GM21737 (cell line): ENCODE measurements around the gene DCAF8L2.
"Not testable (repeated sequence)": the region's sequence is repeated elsewhere in the genome, so short reads cannot be mapped to it uniquely, and the experiment has no call there.

ENCODE experiments used
- ATAC-seq: cut with Tn5 transposase; IDR thresholded peaks from one replicate; pipeline ENCODE4 v1.9.1; 2021; ENCODE audit warnings: mild to moderate bottlenecking, moderate library complexity; ENCODE audit not compliant: unreplicated experiment

The DCAF8L2 gene

GRCh38 chrX:27675493-27675892 is 85.3 kb downstream of the DCAF8L2 start:
- no peak for ATAC-seq

GRCh38 chrX:27679281-27679680 is 89.1 kb downstream of the DCAF8L2 start:
- no peak for ATAC-seq

- no peak for ATAC-seq
These were observed 90.6 kb downstream of the DCAF8L2 start for GRCh38 chrX:27680726-27681125.

GRCh38 chrX:27683566-27684208 is 93.5 kb downstream of the DCAF8L2 start:
- not testable (repeated sequence) for ATAC-seq

GRCh38 chrX:27694667-27695066 is 104.5 kb downstream of the DCAF8L2 start:
- ATAC-seq = no peak

- no peak for ATAC-seq
These were observed 116.4 kb downstream of the DCAF8L2 start for GRCh38 chrX:27706526-27706925.

- no peak for ATAC-seq
These were observed 125.5 kb downstream of the DCAF8L2 start for GRCh38 chrX:27715610-27716009.

- ATAC-seq = no peak
These were observed 138.1 kb downstream of the DCAF8L2 start for GRCh38 chrX:27728291-27728690.

- ATAC-seq = no peak
These were observed 141.8 kb downstream of the DCAF8L2 start for GRCh38 chrX:27731962-27732361.

- no peak for ATAC-seq
These were observed 145.8 kb downstream of the DCAF8L2 start for GRCh38 chrX:27735914-27736313.

GRCh38 chrX:27740933-27741332 is 150.8 kb downstream of the DCAF8L2 start:
- no peak for ATAC-seq

- ATAC-seq = not testable (repeated sequence)
These were observed 153.4 kb downstream of the DCAF8L2 start for GRCh38 chrX:27743521-27743920.

GRCh38 chrX:27746516-27746915 is 156.4 kb downstream of the DCAF8L2 start:
- no peak for ATAC-seq

- ATAC-seq = not testable (repeated sequence)
These were observed 160.2 kb downstream of the DCAF8L2 start for GRCh38 chrX:27750298-27750697.

- no peak for ATAC-seq
These were observed 161.8 kb downstream of the DCAF8L2 start for GRCh38 chrX:27751976-27752375.

- ATAC-seq = no peak
These were observed 175.6 kb downstream of the DCAF8L2 start for GRCh38 chrX:27765718-27766117.

GRCh38 chrX:27767387-27767786 is 177.2 kb downstream of the DCAF8L2 start:
- no peak for ATAC-seq

GRCh38 chrX:27775984-27776383 is 185.8 kb downstream of the DCAF8L2 start:
- no peak for ATAC-seq

GRCh38 chrX:27796640-27797257 is 206.6 kb downstream of the DCAF8L2 start:
- ATAC-seq = no peak

GRCh38 chrX:27797575-27797974 is 207.4 kb downstream of the DCAF8L2 start:
- ATAC-seq = no peak
